Neural crest cell (in vitro differentiated cells): Measurements from ENCODE around the gene ITGA3. TPM values are rescaled to one million over a fixed set of nuclear protein-coding genes. Genes with fewer than 3 reads are reported as not detected.

Experiments used
- DNase-seq: peaks from one replicate; pipeline ENCODE4 v3.0.0; 2021; ENCODE audit warnings: low read depth, mixed read lengths, low spot score
- H3K27ac Mint-ChIP-seq: one replicate; pipeline ENCODE4 v1.8.0; 2021; ENCODE audit warnings: mild to moderate bottlenecking, mixed read lengths; ENCODE audit not compliant: unreplicated experiment
- H3K27me3 Mint-ChIP-seq: 2 replicates; pipeline ENCODE4 v1.8.0; 2021; ENCODE audit warnings: low read depth, mild to moderate bottlenecking, mixed read lengths
- H3K36me3 Mint-ChIP-seq: 2 replicates; pipeline ENCODE4 v1.8.0; 2021; ENCODE audit warnings: low read depth, mild to moderate bottlenecking, mixed read lengths
- H3K4me1 Mint-ChIP-seq: 2 replicates; pipeline ENCODE4 v1.8.0; 2021; ENCODE audit warnings: mixed read lengths
- H3K4me3 Mint-ChIP-seq: one replicate; pipeline ENCODE4 v1.8.0; 2021; ENCODE audit warnings: mild to moderate bottlenecking, mixed read lengths
- H3K9me3 Mint-ChIP-seq: 2 replicates; pipeline ENCODE4 v1.8.0; 2021; ENCODE audit warnings: mixed read lengths
- total RNA-seq: library from RNA; stranded (reverse); gene quantifications from 2 replicates; pipeline ENCODE4 v1.2.1, GENCODE V29; 2021
- TF ChIP-seq, protein P1 (sequence below): fragments of 200-600 bp; sonication (generic); conservative IDR thresholded peaks from 2 replicates; pipeline ENCODE4 v1.5.0; 2021; ENCODE audit warnings: antibody characterized with exemption, mild to moderate bottlenecking

The ITGA3 gene
- total RNA-seq, 1 donor from 2014 or later: 4.8 TPM

DNA sequence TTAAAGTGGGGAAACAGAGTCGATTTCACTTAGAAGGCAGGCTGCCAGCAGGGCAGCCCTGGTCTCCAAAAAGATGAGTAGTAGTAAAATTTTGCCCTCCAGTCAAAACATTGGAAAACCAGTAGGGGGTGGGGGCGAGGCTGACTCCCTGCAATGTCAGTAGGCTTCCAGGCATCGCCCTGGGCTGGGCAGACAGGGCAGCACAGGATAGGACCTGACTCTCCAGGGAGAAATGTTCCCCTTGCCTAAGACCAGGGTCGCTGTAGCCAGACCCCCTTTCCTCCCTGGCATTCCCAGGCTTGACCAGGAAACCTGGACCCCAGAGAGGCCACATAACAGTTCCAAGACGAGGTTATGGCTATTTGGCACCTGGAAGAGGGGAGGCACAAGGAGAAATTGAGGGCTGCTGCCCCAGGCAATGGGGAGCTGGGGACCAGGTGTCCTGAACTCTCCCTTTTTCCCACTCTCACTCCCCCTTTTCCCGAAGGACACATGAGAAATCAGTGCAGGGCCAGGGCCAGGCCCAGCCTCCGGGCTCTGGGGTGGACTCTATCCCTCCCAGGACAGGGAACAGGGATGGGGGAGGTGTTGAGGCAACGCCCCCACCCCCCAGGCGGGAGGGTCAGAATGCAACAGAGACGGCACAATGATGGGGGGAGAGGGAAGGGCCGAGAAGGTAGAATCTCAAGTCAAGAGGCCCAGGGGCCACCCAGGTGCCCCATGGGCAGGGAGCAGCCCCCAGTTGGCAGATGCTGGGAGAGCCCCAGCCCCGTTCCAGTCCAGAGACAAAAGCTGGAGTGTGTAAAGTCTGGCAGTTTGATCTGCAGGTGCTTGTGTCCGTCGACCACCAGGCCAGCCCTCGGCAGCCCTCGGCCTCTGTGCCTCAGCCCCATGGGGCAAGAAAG lies 78.5 kb downstream of the ITGA3 start:
- H3K36me3 Mint-ChIP-seq: peaks cover 7% of the 10 kb centered on the region
- H3K27ac Mint-ChIP-seq: no peak overlapping the region
- peaks cover 13% of the 10 kb centered on the region for H3K4me1 Mint-ChIP-seq
- DNase-seq: no peak
- peak overlapping the region; percentile 35 for H3K4me3 Mint-ChIP-seq
- no peaks in the 10 kb centered on the region for H3K9me3 Mint-ChIP-seq
- peaks cover 11% of the 10 kb centered on the region for H3K27me3 Mint-ChIP-seq
- TF ChIP-seq, protein P1, sequence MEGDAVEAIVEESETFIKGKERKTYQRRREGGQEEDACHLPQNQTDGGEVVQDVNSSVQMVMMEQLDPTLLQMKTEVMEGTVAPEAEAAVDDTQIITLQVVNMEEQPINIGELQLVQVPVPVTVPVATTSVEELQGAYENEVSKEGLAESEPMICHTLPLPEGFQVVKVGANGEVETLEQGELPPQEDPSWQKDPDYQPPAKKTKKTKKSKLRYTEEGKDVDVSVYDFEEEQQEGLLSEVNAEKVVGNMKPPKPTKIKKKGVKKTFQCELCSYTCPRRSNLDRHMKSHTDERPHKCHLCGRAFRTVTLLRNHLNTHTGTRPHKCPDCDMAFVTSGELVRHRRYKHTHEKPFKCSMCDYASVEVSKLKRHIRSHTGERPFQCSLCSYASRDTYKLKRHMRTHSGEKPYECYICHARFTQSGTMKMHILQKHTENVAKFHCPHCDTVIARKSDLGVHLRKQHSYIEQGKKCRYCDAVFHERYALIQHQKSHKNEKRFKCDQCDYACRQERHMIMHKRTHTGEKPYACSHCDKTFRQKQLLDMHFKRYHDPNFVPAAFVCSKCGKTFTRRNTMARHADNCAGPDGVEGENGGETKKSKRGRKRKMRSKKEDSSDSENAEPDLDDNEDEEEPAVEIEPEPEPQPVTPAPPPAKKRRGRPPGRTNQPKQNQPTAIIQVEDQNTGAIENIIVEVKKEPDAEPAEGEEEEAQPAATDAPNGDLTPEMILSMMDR: no peak

DNA sequence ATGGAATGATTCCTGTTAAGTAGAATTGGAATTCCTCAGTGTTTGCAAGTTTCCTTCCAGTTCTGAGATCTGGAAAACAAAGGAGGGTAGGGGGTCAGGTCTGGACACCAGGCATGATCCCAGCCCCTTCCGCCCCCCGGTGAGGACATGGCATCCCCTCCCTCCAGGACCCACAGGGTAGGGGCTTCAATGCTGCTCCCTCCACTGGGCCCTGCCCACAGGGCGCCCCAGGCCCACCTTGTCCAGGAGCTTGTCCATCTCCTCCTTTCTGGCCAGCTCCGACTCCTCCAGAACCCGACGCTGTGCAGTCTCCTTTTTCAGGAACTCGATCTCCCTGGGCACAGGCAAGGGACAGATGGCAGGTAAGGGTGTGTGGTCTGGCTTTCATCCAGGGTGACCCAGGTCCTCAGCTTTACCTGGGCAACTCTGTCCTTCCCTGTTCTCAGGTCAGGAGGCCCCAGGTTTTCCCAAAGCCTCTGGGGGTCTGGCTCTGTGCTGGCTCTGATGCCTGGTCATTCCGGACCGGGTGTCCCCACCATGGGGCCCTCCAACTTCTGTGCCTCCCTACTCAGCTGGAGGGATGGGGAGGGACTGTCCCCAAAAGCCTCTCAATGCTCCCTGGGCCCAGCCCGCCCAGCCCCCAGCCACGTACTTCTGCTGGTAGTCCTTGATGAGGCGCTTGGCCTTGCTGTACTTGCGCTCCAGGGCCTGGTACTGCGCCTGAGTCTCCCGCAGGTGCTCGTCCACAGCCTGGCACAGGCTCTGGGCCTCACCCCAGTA lies 79.6 kb downstream of the ITGA3 start:
- peaks cover 14% of the 10 kb centered on the region for H3K27me3 Mint-ChIP-seq
- DNase-seq: no peak
- peaks cover 19% of the 10 kb centered on the region for H3K4me1 Mint-ChIP-seq
- peaks cover 15% of the 10 kb centered on the region for H3K36me3 Mint-ChIP-seq
- no peak overlapping the region for H3K4me3 Mint-ChIP-seq
- TF ChIP-seq, protein P1: no peak
- no peaks in the 10 kb centered on the region for H3K9me3 Mint-ChIP-seq
- H3K27ac Mint-ChIP-seq: no peak overlapping the region

DNA sequence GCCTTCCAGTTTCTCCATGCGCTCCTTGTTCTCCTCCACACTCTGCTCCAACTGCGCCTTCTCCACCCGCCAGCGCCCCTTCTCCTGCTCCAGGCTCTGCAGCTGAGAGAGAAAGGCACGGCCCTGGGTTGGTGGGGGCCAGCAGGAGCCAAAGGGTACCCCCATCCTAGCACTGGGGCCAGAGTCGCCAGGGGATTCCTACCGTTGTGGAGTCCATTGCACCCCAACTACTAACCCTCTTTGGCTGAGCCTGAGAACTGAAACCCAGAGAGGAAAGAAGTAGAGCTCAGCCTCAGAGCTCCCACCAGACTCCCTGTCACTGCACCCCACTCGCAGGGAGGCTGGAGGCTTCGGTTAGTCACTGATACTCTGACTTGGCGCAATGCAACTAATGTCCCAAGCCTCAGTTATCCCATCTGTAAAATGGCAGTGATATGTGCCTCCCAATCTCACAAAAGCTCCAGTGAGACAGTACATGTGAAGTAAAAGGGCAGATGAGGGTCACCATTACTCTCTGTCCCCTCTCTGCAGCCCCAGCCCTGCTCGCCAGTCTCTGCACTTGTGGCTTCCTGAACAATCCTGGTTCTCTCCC lies 80.3 kb downstream of the ITGA3 start:
- TF ChIP-seq, protein P1: no peak
- H3K4me1 Mint-ChIP-seq: peaks cover 13% of the 10 kb centered on the region
- H3K4me3 Mint-ChIP-seq: no peak overlapping the region
- H3K27me3 Mint-ChIP-seq: peaks cover 8% of the 10 kb centered on the region
- H3K36me3 Mint-ChIP-seq: peaks cover 15% of the 10 kb centered on the region
- H3K27ac Mint-ChIP-seq: no peak overlapping the region
- DNase-seq: no peak
- no peaks in the 10 kb centered on the region for H3K9me3 Mint-ChIP-seq

DNA sequence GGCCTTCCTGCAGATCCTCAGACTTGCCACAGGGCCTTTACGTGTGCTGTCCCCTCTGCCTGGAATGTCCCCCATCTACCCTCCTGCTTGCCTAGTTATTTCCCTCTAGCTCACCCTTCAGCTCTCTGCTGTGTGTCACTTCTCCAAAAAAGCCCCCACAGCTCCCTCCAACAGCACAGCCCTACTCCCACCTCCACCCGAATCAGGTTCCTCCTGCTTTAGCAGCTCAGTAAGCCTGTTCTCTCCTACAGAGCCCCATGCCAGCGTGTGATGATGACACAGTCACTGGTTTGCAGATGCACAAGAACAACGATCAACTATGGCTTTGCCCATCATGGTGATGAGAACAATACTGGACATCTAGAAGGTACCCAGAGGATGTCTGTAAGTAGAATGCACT lies 81.1 kb downstream of the ITGA3 start:
- H3K9me3 Mint-ChIP-seq: no peaks in the 10 kb centered on the region
- H3K4me3 Mint-ChIP-seq: peak overlapping the region; percentile 53
- TF ChIP-seq, protein P1: no peak
- no peak overlapping the region for H3K27ac Mint-ChIP-seq
- peaks cover 6% of the 10 kb centered on the region for H3K4me1 Mint-ChIP-seq
- H3K27me3 Mint-ChIP-seq: peaks cover 2% of the 10 kb centered on the region
- DNase-seq: no peak
- peaks cover 19% of the 10 kb centered on the region for H3K36me3 Mint-ChIP-seq

DNA sequence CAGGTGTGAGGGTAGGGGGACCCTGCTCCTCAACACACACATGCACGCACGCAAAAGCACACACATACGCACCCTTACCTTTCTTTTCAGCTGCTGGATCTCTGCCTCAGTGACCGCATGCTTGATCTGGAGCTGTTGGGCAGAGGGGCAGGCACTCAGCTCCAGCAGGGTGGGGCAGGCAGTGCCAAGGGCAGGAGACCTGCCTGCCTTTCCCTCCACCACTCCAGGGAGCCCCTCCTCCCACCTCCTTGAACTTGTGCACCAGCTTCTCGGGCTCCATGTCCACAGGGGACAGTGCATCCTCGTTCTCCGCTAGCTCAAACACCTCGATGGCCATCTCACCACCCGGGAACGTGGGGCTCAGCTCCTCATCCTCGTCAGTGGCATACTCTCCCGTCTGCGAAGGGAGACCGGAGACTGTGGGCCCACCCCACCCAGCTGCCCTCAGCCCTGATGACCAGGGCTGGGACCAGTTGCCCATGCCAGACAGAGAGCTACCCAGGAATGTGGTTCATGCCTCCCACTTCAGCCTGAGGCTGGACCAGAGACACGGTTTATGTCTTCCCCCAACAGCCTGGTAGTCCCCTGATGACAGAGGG lies 83.4 kb downstream of the ITGA3 start:
- Mint-ChIP-seq H3K27me3 (peaks cover 2% of the 10 kb centered on the region), H3K4me1 (peaks cover 13% of the 10 kb centered on the region), H3K4me3 (no peak overlapping the region), H3K27ac (no peak overlapping the region), H3K36me3 (peaks cover 28% of the 10 kb centered on the region), H3K9me3 (no peaks in the 10 kb centered on the region)
- TF ChIP-seq, protein P1: no peak
- no peak for DNase-seq
